HG02678 (cell line): ENCODE data around the gene VSTM2L.
A peak's percentile ranks its signal among the peaks of the same experiment; 100 is the strongest.
"Not testable (repeated sequence)": the region's sequence is repeated elsewhere in the genome, so short reads cannot be mapped to it uniquely, and the experiment has no call there.

Source experiments
- ATAC-seq: cut with Tn5 transposase; IDR thresholded peaks from one replicate; pipeline ENCODE4 v1.9.1; 2021; ENCODE audit warnings: mild to moderate bottlenecking, moderate library complexity; ENCODE audit not compliant: unreplicated experiment

Gene VSTM2L

GRCh38 chr20:37902504-37903313 is at the start of gene VSTM2L:
Gene VSTM2L (plus strand): TSS chr20:37903127. CDS start chr20:37903351, 224 bp downstream.
- ATAC-seq = no peak

GRCh38 chr20:37853823-37854375 is 49.0 kb upstream of the VSTM2L start:
- ATAC-seq = peak; percentile 66

GRCh38 chr20:37856034-37856433 is 46.9 kb upstream of the VSTM2L start:
- not testable (repeated sequence) for ATAC-seq

GRCh38 chr20:37856932-37857660 is 45.8 kb upstream of the VSTM2L start:
- no peak for ATAC-seq

GRCh38 chr20:37859406-37860171 is 43.3 kb upstream of the VSTM2L start:
- no peak for ATAC-seq

- no peak for ATAC-seq
These were observed 39.6 kb upstream of the VSTM2L start for GRCh38 chr20:37863289-37863688.

GRCh38 chr20:37864298-37864697 is 38.6 kb upstream of the VSTM2L start:
- no peak for ATAC-seq

GRCh38 chr20:37866051-37866450 is 36.9 kb upstream of the VSTM2L start:
- ATAC-seq = no peak

GRCh38 chr20:37867289-37868195 is 35.4 kb upstream of the VSTM2L start:
- ATAC-seq = no peak

GRCh38 chr20:37868851-37869333 is 34.0 kb upstream of the VSTM2L start:
- ATAC-seq = no peak

GRCh38 chr20:37869334-37869861 is 33.5 kb upstream of the VSTM2L start:
- no peak for ATAC-seq

- ATAC-seq = no peak
These were observed 32.6 kb upstream of the VSTM2L start for GRCh38 chr20:37870294-37870693.

- no peak for ATAC-seq
These were observed 31.2 kb upstream of the VSTM2L start for GRCh38 chr20:37871751-37872150.

- no peak for ATAC-seq
These were observed 30.8 kb upstream of the VSTM2L start for GRCh38 chr20:37872161-37872560.

GRCh38 chr20:37873884-37874283 is 29.0 kb upstream of the VSTM2L start:
- ATAC-seq = no peak

GRCh38 chr20:37875460-37876175 is 27.3 kb upstream of the VSTM2L start:
- no peak for ATAC-seq

GRCh38 chr20:37876863-37877262 is 26.1 kb upstream of the VSTM2L start:
- no peak for ATAC-seq

GRCh38 chr20:37877832-37878772 is 24.8 kb upstream of the VSTM2L start:
- ATAC-seq = no peak
